RPMI8226 (cell line): Measurements from ENCODE around the gene CCN6.
"Not testable (repeated sequence)": the region's sequence is repeated elsewhere in the genome, so short reads cannot be mapped to it uniquely, and the experiment has no call there.

Experiments used
- DNase-seq: peaks from one replicate; pipeline ENCODE4 v3.0.0-alpha.2; 2015

CCN6 gene

GRCh38 chr6:112030206-112030960 lies 23.5 kb upstream of the CCN6 start:
- DNase-seq: no peak

- DNase-seq: no peak
Measured at GRCh38 chr6:112030961-112031660, 22.8 kb upstream of the CCN6 start.

GRCh38 chr6:112031960-112032359 lies 21.9 kb upstream of the CCN6 start:
- no peak for DNase-seq

GRCh38 chr6:112032728-112033127 lies 21.2 kb upstream of the CCN6 start:
- DNase-seq: no peak

GRCh38 chr6:112033791-112034615 lies 19.9 kb upstream of the CCN6 start:
- DNase-seq: no peak

DNA sequence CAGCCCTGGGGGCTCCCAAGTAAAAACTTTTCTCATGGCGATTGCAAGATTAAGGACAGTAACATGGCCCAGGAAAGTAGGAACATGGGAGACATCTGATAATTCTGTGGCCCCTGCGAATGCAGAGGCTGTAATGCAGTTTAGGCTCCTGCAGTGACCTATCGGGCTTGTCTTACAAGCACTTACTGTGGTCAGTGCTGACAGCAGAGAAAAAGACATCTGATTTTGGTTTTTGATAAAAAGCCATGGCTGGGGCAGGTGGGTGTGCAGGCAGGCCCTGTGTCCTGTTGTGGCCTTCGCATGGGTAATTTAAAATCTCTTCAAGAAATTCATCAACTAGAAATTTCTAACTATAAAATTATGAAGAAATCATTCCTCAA lies 19.3 kb upstream of the CCN6 start:
- no peak for DNase-seq

GRCh38 chr6:112036088-112036637 lies 17.7 kb upstream of the CCN6 start:
- DNase-seq: no peak

GRCh38 chr6:112037783-112038216 lies 16.1 kb upstream of the CCN6 start:
- no peak for DNase-seq

DNA sequence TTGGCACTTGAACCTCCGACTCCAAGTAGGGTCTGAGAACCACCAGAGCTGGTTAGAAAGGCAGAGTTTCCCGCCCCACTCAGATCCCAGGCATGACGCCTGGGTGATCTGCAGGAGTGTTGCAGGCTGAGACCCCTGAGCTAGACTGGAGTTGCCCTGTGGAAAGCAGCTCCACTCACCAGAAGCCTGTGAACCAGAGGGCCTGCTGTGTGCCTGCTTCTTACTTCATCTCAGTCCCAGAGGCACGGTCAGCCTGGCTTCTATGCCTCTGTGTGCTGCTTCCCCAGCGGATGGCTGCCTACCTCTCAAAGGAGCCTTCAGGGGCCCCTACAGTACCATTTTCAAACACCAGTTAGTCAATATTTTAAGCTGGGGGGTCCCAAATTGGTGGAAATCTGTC lies 15.6 kb upstream of the CCN6 start:
- no peak for DNase-seq

- DNase-seq: no peak
Measured at GRCh38 chr6:112038756-112039430, 15.0 kb upstream of the CCN6 start.

- DNase-seq: no peak
Measured at GRCh38 chr6:112039431-112039770, 14.5 kb upstream of the CCN6 start.

DNA sequence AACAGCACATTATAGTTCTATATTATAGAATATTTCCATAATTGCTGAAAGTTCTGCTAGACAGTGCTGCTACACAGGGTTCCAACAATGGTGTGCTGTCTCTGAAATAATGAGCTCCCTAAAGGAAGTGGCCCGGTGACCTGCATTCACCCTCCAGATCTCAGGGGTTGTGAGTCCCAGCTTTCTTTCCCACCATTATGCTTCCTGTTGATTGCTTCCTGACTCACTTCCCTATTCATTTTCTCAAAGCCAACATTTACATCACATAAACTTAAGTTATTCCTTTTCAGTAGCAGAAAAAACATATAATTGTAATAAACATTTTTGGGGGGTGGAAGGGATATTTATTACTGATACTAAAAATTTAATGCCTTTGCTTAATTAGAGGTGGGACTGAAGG lies 12.9 kb upstream of the CCN6 start:
- no peak for DNase-seq

DNA sequence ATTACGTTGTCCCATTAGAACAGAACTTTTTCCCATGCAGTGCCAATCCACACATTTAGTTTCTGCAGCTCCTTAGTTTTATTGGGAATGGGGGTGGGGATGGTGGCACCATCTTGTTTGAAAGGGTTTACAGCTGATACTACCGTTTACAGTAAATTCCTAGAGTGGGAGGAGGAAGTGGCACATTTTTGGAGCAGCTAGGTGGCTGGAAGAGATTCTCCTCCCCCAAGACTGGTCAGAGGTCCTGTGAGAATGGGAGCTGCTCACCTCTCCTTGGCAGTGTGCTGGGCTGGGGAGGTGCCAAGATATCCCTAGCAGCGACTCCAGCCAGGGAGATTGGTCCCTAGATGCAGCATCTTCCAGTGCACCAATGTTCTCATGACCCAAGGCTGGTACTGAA lies 12.4 kb upstream of the CCN6 start:
- no peak for DNase-seq

DNA sequence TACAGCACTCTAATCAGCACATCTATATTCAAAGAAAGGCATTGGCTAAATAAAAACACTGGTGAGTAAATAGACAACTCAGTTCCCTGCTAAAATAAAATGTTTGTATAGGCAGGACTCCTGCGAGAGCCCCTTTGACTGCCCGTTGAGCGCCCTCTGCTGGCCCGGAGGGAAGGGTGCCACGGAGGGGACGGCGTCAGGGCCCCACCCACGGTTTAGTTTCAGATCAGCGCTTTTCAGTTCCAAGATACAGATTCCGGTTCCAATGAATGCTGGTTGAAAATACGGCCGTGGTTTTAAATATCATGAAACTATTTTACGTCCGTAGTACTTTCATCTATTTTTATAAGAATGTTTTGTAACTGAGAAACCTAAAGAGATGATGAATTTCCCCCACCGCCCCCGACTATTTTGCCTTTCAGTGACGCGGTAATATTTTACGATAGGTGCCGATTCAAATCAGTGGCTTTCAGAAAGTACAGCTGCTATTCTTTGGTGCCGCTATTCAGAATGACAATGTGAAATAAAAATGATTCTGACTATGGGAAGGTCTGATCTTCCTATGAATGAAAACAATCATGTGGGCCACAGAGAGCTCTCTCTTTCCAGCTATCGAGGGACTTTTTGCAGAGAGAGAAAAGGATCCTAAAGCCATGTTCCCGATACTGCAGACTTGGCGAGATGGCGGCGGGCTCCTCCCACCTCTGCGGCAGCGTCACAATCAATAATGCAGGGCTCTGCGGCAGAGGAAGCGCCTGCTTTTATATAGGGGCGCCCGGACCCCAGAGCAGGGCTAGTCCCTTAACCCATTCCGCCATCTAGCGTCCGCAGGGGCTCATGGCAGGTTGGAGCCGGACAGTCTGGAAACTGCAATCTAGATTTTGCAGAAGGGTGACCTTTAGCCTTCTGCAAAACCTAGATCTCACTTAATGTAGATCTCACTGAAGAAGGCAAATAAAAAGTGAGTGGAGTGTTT lies 10.6 kb upstream of the CCN6 start:
- DNase-seq: peak; percentile 75

GRCh38 chr6:112044196-112044595 lies 9.7 kb upstream of the CCN6 start:
- DNase-seq: no peak

DNA sequence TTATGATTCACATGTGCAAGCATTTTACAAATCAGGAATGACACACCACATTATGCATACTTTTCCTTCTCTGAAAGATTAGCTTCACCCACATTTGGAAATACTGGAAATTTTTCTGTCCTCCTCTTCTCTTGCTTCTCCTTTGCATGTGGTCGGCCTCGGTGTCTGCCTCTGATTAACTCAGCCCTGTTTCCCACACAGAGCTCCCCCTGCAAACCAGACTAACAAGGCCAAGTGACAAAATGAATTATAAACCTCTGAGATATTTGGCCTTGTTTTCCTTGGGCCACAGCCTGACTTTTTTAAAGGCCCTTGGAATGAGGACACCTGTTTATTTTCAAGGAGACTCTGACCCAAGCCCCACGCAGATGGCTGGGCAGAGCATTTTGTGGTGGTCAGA lies 9.0 kb upstream of the CCN6 start:
- DNase-seq: no peak

DNA sequence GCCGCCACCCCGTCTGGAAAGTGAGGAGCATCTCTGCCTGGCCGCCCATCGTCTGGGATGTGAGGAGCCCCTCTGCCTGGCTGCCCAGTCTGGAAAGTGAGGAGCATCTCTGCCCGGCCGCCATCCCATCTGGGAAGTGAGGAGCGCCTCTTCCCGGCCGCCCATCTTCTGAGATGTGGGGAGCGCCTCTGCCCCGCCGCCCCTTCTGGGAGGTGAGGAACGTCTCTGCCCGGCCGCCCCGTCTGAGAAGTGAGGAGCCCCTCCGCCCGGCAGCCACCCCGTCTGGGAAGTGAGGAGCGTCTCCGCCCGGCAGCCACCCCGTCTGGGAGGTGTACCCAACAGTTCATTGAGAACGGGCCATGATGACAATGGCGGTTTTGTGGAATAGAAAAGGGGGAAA lies 6.4 kb upstream of the CCN6 start:
- not testable (repeated sequence) for DNase-seq

GRCh38 chr6:112049026-112049799 lies 4.7 kb upstream of the CCN6 start:
- DNase-seq: no peak

DNA sequence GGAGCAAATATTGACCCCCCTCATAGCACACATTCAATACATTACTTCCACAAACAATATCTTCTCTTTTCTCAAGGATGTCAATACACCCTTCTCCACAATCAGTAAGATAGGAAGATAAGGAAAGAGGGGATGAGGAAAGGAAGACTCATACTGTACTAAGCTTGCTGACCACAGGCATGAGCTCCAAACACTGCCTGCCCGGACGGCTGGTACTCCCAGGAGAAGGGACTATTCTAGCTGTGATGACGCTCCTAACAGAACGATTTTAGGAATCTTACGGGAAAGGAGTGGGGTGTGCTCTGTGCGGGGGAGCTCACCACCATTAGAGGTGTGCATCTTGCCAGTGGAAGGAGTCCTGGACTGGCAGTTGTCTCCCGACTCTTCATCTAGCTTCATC lies 3.9 kb upstream of the CCN6 start:
- DNase-seq: no peak

DNA sequence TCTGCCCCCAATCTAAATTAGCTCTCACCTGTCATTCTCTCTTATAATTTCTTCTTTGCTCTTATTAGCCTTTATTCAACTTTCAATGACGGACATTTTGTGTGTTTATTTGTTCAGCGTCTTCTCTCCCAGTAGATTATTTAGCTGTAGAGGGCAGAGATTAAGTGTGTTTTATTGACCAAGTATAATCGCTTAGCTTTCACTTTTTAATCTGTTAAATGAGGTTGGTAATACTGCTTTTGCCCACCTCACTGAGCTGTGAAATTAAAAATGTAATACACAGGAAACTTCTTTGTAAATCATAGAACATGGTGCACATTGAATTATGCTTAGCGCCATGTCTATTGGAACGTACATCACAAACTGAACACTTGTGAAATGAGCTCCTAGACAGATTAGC lies 3.5 kb upstream of the CCN6 start:
- DNase-seq: no peak

DNA sequence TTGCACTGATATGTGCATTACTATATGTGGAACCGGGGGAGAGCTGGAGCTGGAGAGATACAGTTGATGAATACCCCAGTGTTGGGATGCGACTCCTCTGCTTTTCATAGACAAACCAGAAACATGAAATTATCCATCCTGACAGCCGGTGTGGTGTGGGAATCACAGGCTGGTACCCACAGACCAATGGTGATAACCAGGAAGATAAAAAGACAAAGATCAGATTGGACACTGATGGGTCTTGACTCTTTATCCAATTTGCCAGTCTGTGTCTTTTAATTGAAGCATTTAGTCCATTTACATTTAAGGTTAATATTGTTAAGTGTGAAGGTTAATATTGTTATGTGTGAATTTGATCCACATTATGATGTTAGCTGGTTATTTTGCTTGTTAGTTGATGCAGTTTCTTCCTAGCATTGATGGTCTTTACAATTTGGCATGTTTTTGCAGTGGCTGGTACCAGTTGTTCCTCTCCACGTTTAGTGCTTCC lies 2.6 kb upstream of the CCN6 start:
- DNase-seq: not testable (repeated sequence)
